ELR (cell line): Measurements from ENCODE around the gene CALN1.
"Not testable (repeated sequence)": the region's sequence is repeated elsewhere in the genome, so short reads cannot be mapped to it uniquely, and the experiment has no call there.

Source experiments
- DNase-seq: peaks from one replicate; pipeline ENCODE4 v3.0.0-alpha.2; 2015; ENCODE audit warnings: low read depth

CALN1 gene

DNA sequence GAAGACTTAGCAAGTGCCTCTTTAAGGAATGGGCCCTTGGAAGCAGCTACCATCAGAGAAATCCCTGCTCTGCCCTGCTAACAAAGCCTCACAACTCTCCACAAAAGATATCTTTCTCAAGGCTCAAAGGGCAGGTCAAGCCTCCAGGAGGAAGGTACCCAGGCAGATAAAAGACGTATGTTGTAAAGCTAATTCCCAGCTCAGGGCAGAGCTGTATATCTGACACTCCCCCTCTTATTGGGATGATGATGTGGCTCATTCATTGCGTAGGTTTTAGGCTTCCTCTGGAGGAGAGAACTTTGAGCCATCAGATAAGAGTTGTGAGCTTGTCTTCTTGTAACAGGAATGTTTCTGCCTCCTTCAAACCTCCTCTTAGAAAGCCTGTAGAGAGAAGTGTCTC is 145.4 kb downstream of the CALN1 start:
- no peak for DNase-seq

DNA sequence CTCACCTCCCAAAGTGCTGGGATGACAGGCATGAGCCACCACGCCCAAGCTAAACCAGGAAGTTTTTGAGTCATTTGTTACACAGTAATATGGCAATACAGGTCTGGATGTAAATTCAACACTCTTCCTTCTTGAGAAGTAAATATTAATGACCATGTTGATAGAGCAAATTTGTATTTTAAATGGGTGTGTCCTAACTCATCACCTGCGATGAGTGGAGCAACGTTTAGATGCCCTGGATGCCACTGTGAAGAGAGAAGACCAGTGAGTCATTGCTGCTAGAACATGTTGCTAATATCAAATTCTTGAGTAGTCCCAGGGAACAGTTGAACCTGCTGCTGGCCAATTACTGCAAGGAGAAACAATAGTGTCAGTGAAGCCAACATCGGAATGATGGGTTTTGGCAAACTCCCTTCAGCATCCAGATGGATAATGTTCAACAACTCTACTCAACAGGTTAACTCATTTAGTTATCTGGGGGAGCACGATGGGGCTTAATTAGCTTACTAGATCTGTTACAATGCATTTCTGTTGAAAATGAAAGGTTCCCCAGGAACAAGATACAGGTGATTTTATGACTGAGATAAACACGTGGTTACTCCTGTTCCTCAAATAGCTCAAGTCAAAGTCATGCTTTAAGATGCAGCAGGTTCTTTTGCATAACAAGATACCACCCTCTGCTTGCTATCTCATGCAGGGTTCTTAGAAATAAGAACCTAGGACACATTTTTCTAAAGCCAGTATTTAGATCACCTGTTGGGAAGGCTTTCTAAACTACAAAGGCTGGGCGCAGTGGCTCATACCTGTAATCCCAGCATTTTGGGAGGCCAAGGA is 146.8 kb downstream of the CALN1 start:
- no peak for DNase-seq

DNA sequence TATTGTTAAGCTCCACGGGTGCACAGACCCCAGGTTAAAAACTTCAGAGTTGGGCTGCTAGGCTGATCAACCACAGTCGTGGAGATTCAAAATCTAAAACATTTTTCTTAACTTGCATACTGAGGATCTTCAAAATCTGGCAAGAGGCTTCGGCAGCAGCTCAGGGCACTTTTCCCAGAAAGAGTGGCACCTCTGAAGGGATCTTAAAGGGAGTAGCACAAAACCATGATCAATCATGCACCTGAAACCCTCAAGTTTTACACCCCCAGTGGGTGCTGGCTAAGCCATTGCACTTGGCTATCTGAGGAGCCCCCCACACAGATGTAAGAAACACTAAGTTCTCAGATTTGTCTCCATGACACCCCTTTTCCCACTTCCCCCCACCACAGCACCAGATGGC is 151.7 kb downstream of the CALN1 start:
- no peak for DNase-seq

DNA sequence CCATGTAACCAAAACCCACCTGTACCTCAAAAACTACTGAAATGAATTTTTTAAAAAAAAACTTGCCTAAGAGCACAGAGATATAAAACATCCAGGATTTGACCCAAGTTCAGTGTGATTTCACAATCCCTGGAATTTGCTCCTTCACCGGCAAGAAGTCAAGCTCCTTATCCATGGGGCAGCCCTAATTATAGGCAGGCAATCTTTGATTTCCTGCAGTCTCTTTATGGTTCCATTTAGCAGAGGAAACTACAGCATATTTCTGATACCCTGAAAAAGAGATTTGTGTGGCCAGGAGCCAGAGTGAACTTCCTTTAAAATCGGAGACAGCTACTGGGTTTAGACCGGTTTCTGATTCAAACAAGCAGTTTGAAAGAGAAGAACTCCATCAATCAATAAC is 154.1 kb downstream of the CALN1 start:
- DNase-seq = no peak

DNA sequence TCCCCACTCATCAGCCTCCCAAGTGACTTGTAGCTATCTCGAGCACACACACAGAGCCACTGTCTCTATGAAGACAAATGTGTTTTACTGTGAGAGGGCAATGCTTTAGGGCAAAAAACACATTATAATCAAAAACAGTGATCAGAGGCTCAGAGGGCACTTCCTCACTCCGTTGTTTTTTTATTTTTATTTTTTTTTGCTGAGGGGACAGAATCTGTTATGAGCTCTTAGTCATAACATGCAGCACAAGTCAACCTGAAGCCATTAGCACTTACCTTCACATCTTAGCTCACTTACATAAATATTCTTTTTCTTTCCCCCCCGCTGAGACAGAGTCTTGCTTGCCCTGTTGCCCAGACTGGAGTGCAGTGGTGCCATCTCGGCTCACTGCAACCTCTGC is 157.7 kb downstream of the CALN1 start:
- DNase-seq = no peak

DNA sequence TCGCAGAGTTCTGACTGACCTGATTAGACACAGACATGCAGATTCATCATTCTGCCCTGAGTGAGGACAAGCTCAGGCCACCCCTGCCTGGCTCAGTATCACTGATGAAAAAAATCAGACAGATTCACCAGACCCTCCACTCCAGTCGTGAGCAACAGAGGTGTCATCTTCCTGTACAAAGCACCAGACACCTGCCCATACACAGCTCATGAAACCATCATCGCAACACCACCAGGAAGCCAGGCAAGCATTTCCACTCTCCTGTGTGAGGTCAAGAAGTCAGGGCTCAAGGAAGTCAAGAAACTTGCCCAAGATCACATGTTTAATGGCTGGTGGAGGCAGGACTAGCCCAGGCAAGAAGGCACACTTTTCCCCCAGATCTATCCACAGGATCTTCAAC is 163.0 kb downstream of the CALN1 start:
- DNase-seq = no peak

DNA sequence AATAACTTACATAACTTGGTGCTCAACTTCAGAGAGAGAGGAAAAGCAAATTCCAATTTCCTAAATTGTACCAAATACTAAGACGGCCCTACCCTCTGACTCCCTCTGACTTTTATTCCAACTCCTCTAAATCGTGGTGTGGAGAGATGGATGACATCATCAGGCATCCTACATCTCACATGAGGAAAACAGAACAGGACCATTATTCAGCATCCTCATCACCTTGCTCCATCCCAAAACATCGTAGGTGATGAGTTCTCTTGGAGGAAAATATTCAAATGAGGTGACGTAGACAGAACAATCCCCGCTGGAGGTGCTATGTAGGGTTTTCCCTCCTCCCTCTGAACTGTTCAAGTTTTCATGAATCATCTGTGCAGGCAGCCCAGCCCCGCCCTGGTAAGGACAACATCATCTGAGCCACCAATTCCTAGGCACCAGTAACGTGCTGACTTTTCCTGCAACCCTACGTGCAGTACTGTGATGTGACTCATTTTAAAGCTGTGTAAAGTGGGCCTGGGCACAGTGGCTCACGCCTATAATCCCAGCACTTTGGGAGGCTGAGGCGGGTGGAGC is 167.2 kb downstream of the CALN1 start:
- DNase-seq = no peak

DNA sequence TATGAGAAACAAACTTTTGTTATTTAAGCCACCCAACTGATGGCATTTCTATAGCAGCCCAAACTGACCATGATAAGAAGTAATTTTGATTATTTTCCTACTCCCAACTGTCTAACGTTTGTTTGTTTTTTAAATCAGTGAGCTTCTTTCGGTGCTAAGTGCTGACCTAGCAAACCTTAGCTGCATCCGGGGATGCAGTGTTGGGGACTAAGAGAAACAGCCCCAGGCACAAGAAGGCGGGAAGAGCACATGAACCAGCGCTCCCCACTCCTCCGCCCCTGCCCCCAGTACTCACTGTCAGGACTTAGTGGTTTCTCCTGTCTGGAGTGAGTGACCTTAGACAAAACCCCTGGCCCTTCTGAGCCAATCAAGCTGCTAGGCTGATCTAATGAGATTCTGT is 168.8 kb downstream of the CALN1 start:
- no peak for DNase-seq

DNA sequence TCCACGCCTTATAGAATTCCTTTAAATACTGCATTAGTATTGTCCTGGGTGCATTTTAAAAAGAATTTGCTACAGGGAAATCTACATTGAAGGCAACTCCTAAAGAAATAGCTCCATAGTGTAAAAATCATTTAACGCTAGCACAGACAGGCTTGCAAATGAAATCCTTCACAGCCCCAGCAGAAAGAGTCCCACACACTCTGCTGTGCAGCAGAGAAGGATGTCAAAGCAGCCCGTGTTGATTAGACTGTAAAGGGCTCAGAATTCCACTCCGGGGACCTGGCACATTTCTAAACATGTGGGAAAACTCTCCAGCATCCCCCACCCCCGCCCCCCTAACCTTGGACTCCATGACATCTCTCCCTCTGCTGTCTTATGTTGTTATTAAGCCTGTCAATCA is 176.8 kb downstream of the CALN1 start:
- no peak for DNase-seq

DNA sequence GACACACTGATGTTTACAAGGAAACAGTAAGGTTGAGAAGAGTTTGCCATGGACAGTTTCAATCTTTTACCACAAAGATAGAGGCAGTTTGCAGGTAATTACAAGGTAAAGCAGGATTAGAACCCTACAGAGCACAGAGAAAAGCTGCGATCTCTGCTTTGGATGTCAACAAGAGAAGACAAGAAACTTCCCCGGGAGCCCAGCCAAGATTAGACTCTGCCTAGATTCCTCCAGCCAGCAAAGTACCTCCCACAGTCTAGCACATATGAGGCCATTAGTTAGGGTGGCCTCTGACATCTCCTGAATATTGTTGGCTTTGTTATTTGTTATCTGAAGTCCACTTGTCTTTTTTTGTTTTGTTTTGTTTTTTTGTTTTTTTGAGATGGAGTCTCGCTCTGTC is 178.1 kb downstream of the CALN1 start:
- DNase-seq = no peak

DNA sequence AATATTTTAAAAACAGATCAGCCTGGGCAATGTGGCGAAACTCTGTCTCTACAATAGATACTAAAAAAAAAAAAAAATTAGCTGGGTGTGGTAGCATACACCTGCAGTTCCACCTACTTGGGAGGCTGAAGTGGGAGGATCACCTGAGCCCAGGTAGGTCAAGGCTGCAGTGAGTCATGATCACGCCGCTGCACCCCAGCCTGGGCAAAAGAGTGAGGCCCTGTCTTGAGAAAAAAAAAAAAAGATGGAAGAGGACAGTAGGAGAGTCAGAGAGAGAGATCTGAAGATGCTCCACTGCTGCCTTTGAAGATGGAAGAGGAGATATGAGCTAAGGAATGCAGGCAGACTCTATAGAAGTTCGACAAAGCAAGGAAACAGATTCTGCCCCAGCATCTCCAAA is 181.9 kb downstream of the CALN1 start:
- DNase-seq = no peak

DNA sequence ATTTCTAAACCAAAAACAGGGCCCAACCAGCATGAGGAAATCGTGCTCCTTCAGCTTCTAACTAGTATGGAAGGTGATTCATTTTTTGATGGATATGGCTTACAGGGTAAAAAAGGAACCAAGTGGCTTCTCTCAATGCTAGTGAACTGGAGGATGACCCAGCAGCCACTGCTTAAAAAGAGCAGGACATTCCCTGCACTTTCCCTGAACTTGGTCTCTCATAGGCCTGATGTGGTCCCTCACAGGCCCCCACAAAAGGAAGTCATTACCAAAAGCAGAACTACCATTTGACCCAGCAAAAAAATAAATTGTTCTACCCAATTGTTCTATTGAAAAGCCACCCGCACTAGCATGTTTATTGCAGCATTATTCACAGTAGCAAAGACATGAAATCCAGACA is 188.8 kb downstream of the CALN1 start:
- no peak for DNase-seq

DNA sequence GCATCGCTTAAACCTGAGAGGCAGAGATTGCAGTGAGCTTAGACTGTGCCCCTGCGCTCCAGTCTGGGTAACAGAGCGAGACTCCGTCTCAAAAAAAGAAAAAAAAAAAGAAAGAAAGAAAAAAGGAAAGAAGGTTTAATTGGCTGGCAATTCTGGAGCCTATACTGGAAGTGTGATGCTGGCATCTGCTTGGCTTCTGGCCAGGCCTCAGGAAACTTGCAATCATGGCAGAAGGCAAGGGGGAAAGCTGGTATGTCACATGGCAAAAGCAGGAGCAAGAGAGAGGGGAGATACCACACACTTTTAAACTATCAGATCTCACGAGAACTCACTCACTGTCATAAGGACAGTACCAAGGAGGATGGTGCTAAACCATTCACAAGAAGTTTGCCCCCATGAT is 190.0 kb downstream of the CALN1 start:
- DNase-seq = no peak

DNA sequence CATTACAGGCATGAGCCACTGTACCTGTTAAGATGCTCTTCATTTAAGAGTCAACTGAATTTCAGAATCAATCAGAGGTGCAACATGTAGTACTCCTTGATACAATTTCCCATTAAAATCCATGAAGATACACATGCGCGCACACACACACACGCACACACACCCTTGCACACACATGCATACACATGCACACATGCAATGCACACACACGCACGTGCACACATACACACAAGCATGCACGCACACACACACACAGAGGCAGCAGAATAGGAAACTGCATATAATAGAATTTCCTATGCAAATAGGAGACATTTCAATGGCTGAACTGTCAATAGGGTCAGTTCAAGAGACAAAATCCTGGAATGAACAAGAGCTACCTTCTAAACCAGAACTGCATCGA is 192.6 kb downstream of the CALN1 start:
- DNase-seq = no peak

DNA sequence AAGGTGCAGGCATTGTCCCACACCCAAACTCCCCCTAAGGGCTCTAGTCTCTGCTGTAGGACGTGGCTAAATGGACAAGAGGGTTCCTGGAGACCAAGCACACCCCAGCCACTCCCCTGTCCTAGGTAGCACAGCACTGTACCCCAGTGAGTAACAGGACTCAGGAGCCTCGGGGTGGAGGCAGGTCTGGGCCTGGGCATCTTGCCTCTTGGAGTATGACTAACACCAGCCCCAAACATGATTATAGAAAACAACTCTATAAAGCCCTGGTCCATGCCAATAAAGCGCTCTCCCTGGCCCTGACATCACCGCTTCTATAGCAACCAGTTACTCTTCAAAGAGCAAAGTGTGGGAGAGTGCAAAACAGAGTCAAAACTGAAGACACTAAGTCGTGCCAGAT is 195.0 kb downstream of the CALN1 start:
- DNase-seq = no peak

DNA sequence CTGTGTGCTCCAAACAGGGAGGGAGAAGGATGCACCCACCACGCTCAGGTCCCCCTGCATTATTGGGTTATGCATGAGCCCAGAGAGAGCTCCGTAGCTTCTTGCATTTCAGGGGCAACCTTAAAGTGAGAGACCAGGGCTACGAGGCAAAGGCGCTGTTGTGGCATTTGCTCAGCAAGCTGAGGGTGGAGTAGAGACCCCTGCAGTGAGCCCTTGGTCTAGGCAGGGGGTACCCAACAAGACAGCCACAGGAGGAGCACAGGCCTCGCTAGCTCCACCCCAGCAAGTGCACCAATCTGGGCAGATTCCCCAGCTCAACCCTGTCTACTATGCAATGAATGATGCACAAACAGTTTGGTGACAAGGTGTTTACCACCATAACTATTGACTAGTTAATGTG is 198.4 kb downstream of the CALN1 start:
- DNase-seq = no peak

DNA sequence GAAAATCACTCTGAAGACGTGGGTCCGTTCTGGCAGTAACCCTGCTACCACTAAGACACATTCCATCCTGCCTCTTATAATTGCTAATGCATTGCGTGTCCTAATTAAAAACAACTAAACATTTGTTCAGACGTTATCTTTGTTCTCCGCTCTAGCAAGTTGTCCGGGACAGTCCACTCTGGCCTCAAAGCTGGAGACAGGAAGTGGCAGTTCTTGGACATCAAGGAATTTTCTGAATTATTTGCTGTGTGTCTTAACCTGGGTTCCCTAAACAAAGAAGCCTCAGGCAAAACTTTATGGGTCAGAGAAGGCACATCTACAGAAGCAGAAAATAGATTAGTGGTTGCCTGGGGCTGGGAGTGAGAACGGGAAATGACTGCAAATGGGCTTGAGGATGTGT is 199.1 kb downstream of the CALN1 start:
- no peak for DNase-seq

DNA sequence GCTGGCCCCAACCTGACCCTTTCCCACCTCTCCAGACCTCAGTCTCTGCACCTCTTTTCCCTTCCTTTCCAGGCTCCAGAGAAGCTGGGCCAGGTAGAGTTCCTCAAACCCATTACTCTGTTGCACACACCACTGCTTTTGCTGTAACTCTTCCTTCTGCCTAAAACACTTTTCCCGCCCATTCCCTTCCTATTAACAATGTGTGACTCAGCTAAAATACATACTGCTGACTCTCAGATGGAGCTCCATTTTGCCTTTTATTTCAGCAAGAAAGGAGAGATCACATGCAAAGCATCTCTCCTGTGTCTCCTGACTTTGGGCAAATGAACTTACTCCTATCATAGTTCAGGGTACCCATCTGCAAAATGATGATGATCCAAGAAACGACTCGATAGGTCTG is 201.0 kb downstream of the CALN1 start:
- DNase-seq = no peak

DNA sequence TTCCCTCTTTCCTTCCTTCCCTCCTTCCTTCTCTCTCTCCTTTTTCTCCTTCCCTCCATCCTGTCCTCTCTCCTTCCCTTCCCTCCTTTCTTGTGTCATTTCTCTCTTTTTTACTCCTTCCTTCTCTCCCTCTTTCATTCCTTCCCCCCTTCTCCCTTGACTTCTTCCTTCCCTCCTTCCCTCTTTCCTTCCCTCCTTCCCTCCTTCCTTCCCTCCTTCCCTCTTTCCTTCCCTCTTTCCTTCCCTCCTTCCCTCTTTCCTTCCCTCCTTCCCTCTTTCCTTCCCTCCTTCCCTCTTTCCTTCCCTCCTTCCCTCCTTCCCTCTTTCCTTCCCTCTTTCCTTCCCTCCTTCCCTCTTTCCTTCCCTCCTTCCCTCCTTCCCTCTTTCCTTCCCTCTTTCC is 203.1 kb downstream of the CALN1 start:
- not testable (repeated sequence) for DNase-seq

DNA sequence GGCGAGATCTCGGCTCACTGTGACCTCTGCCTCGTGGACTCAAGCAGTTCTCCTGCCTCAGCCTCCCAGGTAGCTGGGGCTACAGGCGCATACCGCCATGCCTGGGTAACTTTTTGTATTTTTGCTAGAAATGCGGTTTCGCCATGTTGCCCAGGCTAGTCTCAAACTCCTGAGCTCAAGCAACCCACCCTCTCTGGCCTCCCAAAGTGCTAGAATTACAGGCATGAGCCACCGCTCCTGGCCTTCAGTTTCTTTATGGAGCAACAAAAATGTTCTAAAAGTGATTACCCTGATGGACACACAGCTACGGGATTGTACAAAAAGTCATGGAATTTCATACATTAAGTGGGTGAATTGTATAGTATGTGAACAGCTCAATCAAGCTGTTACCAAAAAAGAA is 216.0 kb downstream of the CALN1 start:
- DNase-seq = no peak

DNA sequence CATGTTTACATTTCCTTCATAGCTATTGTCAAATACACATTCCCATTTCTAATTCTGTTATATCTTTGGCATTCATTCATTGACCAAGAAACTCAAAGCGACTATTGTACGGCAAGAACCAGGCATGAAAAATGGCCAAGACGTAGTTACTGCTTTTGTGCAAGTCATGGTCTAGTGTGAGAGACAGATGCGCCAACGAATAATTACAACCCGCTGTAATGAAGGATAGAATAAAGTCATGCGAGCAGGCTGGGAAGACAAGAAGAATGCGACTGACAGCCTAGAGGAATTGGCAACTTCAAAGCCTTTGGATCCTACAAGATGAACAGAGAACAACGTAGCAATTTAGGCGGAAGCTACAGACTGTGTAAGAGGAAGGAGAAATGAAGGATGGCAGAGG is 221.2 kb downstream of the CALN1 start:
- DNase-seq = no peak

DNA sequence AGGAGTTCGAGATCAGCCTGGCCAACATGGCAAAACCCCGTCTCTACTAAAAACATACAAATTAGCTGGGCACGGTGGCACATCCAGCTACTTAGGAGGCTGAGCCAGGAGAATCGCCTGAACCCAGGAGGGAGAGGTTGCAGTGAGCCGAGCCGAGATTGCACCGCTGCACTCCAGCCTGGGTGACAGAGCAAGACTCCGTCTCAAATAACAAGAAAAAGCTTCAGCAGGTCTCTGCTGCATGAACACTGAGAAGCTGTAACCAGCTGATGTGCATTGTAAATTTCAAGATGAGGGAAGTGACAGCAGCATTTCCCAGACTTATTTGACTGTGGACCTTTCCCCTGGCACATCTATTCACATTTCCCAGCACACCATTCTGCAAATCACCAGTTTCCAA is 222.0 kb downstream of the CALN1 start:
- DNase-seq = no peak

DNA sequence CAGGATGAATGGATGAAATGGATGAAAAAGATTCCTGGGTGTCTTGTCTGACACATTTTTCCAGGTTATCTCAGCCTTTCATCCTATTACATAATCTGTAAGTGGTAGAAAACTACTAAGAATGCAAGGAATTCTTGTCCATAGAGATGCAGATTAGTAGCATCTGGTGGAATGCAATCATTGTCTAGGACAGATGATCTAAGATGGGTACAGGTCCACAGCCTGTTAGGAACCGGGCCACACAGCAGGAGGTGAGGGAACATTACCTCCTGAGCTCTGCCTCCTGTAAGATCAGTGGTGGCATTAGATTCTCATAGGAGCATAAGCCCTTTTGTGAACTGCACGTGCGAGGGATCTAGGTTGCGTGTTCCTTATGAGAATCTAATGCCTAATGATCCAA is 225.0 kb downstream of the CALN1 start:
- no peak for DNase-seq

DNA sequence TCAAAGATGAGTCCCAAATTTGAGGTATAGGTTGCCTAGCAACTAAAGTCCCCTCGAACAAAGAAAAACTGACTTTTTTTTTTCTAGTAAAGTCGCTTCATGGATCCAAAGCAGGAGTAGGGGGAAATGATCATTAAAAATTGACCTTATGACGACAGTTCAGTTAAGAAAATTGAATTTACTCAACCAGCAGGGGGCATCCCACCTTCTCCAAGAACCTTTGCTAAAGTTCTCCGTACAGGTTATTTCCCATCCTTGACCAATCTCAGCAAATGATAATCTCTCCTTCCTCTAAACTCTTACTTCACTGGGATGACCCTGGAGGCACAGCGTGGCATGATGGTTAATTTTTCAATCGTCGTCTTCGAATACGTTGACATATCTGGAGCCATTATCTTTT is 228.3 kb downstream of the CALN1 start:
- peak; percentile 0 for DNase-seq
